Measurements from ENCODE around the gene YTHDC1.

YTHDC1 gene

DNA sequence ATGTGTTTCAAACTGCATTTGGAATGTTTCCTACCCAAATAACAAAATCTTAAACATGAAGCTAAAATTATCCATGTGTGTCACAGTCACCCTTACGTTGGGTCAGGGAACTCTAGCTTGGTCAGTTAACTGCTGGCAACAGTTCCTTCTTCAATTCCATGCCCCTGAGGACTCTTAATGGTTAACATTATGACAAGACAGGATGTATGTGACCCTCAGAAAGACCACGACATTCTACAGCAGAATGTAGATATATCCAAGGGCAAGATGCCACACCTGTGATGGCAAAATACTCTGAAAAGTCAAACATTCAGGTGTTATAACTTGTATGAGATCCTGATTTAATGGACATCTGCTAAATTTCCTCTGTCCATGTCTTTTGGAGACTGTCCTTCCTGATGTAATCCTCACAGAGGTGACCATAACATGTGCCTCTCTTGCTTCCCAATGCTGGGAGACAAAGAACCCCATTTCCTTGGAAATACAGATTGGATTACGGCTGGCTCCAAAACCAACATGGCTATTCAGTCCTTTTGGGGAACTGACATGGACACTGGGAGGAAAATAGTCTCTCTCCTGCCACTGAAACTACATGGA is 39.1 kb downstream of the YTHDC1 start:
- in situ Hi-C loops (cut with MboI; ENCODE audit: low pct_unique_long_range_greater_than_20kb, low sequenced_read_pairs, unreplicated experiment): no loop called here
- TF ChIP-seq, protein P1, sequence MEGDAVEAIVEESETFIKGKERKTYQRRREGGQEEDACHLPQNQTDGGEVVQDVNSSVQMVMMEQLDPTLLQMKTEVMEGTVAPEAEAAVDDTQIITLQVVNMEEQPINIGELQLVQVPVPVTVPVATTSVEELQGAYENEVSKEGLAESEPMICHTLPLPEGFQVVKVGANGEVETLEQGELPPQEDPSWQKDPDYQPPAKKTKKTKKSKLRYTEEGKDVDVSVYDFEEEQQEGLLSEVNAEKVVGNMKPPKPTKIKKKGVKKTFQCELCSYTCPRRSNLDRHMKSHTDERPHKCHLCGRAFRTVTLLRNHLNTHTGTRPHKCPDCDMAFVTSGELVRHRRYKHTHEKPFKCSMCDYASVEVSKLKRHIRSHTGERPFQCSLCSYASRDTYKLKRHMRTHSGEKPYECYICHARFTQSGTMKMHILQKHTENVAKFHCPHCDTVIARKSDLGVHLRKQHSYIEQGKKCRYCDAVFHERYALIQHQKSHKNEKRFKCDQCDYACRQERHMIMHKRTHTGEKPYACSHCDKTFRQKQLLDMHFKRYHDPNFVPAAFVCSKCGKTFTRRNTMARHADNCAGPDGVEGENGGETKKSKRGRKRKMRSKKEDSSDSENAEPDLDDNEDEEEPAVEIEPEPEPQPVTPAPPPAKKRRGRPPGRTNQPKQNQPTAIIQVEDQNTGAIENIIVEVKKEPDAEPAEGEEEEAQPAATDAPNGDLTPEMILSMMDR (IDR thresholded peaks at IDR 0.05; ENCODE audit: extremely low read depth, insufficient read depth, missing control alignments): no peak
- no peak for DNase-seq (ENCODE audit: low spot score)

- no peak for DNase-seq (ENCODE audit: low spot score)
- in situ Hi-C loops (cut with MboI; ENCODE audit: low pct_unique_long_range_greater_than_20kb, low sequenced_read_pairs, unreplicated experiment): no loop called here
- TF ChIP-seq, protein P1 (IDR thresholded peaks at IDR 0.05; ENCODE audit: extremely low read depth, insufficient read depth, missing control alignments): no peak
Observed at GRCh38 chr4:68304731-68305130, 45.2 kb downstream of the YTHDC1 start.

DNA sequence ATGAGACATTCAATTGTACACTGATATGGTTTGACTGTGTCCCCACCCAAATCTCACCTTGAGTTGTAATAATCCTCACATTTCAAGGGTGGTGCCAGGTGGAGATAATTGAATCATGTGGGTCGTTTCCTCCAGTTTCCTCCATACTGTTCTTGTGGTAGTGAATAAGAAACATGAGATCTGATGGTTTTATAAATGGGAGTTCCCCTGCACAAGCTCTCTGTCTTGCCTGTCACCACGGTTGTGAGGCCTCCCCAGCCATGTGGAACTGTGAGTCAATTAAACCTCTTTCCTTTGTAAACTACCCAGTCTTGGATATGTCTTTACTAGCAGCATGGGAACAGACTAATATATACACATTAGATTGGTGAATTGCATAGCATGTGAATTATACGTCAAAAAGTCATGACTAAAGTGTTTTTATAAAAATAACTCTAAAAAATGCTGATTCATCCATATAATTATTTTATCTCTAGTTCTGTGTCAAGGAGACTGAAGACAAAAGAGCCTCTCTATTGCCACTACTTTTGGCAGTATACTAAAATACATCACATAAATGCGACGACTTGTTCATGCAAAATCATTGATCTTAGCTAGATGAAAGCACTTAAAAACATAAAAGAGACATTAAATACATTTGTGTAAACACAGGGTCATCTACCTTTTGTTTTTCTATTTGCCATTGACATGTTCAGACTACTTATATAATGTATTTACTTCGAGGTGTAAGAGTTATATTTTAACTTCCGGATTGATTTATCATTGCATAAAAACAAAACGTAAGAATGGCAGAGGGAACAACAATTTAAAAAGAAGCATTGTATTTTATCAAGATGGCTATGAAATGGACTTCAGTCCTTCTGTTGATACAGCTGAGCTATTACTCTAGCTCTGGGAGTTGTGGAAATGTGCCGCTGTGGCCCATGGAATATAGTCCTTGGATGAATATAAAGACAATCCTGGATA is 50.1 kb downstream of the YTHDC1 start:
- in situ Hi-C loops (cut with MboI; ENCODE audit: low pct_unique_long_range_greater_than_20kb, low sequenced_read_pairs, unreplicated experiment): no loop called here
- DNase-seq (ENCODE audit: low spot score): no peak
- TF ChIP-seq, protein P1 (IDR thresholded peaks at IDR 0.05; ENCODE audit: extremely low read depth, insufficient read depth, missing control alignments): no peak

- no peak for DNase-seq (ENCODE audit: low spot score)
- TF ChIP-seq, protein P1 (IDR thresholded peaks at IDR 0.05; ENCODE audit: extremely low read depth, insufficient read depth, missing control alignments): no peak
- in situ Hi-C loops (cut with MboI; ENCODE audit: low pct_unique_long_range_greater_than_20kb, low sequenced_read_pairs, unreplicated experiment): no loop called here
Observed at GRCh38 chr4:68297137-68297536, 52.8 kb downstream of the YTHDC1 start.

DNA sequence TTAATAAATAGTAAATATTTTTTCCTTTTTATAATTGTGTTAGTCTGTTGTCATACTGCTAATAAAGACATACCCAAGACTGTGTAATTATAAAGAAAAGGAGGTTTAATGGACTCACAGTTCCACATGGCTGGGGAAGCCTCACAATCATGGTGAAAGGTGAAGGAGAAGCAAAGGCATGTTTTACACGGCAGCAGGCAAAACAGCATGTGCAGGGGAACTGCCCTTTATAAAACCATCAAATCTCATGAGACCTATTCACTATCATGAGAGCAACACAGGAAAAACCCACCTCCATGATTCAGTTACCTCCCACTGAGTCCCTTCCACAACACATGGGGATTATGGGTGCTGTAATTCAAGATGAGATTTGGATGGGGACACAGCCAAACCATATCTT is 58.6 kb downstream of the YTHDC1 start:
- TF ChIP-seq, protein P1 (IDR thresholded peaks at IDR 0.05; ENCODE audit: extremely low read depth, insufficient read depth, missing control alignments): no peak

GRCh38 chr4:68288393-68288740 is 61.5 kb downstream of the YTHDC1 start:
- no peak for DNase-seq (ENCODE audit: low spot score)
- TF ChIP-seq, protein P1 (IDR thresholded peaks at IDR 0.05; ENCODE audit: extremely low read depth, insufficient read depth, missing control alignments): no peak
- in situ Hi-C loops (cut with MboI; ENCODE audit: low pct_unique_long_range_greater_than_20kb, low sequenced_read_pairs, unreplicated experiment): no loop called here

More for the DNA sequence above, 58.6 kb downstream of the YTHDC1 start:
- DNase-seq (ENCODE audit: low spot score): no peak
- in situ Hi-C loops (cut with MboI; ENCODE audit: low pct_unique_long_range_greater_than_20kb, low sequenced_read_pairs, unreplicated experiment): no loop called here
